ENCODE measurements around the gene LMO2.

The LMO2 gene

GRCh38 chr11:33885338-33886005 lies 6.4 kb downstream of the LMO2 start:
- DNase-seq: peak; percentile 25 to 41 (median 35)

- DNase-seq: no peak
Measured at GRCh38 chr11:33884601-33885000, 7.3 kb downstream of the LMO2 start.

- DNase-seq: no peak
Measured at GRCh38 chr11:33884035-33884434, 7.8 kb downstream of the LMO2 start.

GRCh38 chr11:33881651-33882503 lies 10.0 kb downstream of the LMO2 start:
- DNase-seq: no peak

- no peak for DNase-seq
Measured at GRCh38 chr11:33880979-33881378, 10.9 kb downstream of the LMO2 start.

- no peak for DNase-seq
Measured at GRCh38 chr11:33879375-33879774, 12.5 kb downstream of the LMO2 start.

GRCh38 chr11:33877038-33877437 lies 14.8 kb downstream of the LMO2 start:
- DNase-seq: no peak

GRCh38 chr11:33875621-33876294 lies 16.1 kb downstream of the LMO2 start:
- no peak for DNase-seq

GRCh38 chr11:33874910-33875490 lies 16.9 kb downstream of the LMO2 start:
- peak; percentile 46 to 58 (median 49) for DNase-seq

GRCh38 chr11:33874433-33874832 lies 17.4 kb downstream of the LMO2 start:
- DNase-seq: no peak

GRCh38 chr11:33869481-33870422 lies 22.1 kb downstream of the LMO2 start:
- DNase-seq: peak; percentile 89 to 93 (median 91)

GRCh38 chr11:33868647-33869461 lies 23.0 kb downstream of the LMO2 start:
- DNase-seq: peak in 2 of 3 donors; percentile 31 to 33

GRCh38 chr11:33867996-33868646 lies 23.8 kb downstream of the LMO2 start:
- DNase-seq: no peak

- DNase-seq: peak; percentile 50 to 85 (median 68)
Measured at GRCh38 chr11:33867561-33867960, 24.3 kb downstream of the LMO2 start.

GRCh38 chr11:33866936-33867335 lies 24.9 kb downstream of the LMO2 start:
- peak in 2 of 3 donors; percentile 24 to 28 for DNase-seq

- no peak for DNase-seq
Measured at GRCh38 chr11:33864479-33864878, 27.4 kb downstream of the LMO2 start.

- no peak for DNase-seq
Measured at GRCh38 chr11:33863418-33864172, 28.3 kb downstream of the LMO2 start.

GRCh38 chr11:33861941-33862589 lies 29.8 kb downstream of the LMO2 start:
- DNase-seq: no peak

- DNase-seq: no peak
Measured at GRCh38 chr11:33861386-33861785, 30.5 kb downstream of the LMO2 start.

Data from suppressor macrophage treated with lipopolysaccharide for 1 hour (primary cell).